Fibroblast of lung (primary cell): ENCODE data around the gene FHOD3.

Experiments
- EZH2 ChIP-seq: IDR thresholded peaks from 2 replicates; pipeline ENCODE4 v1.5.1; 2012; ENCODE audit warnings: low read length, control low read depth, mild to moderate bottlenecking; ENCODE audit errors: missing control alignments
- TF ChIP-seq, protein P1 (sequence below), 2 donors: IDR thresholded peaks in 1 of 2; conservative IDR thresholded peaks in 1 of 2; 1 replicate in 1 of 2; 2 replicates in 1 of 2; pipeline ENCODE4 v1.5.1; 2011 to 2012; ENCODE audit warnings: low read length in 2 of 2, control low read depth in 1 of 2, inconsistent platforms in 1 of 2, low read depth in 1 of 2, mild to moderate bottlenecking in 1 of 2

DNA sequence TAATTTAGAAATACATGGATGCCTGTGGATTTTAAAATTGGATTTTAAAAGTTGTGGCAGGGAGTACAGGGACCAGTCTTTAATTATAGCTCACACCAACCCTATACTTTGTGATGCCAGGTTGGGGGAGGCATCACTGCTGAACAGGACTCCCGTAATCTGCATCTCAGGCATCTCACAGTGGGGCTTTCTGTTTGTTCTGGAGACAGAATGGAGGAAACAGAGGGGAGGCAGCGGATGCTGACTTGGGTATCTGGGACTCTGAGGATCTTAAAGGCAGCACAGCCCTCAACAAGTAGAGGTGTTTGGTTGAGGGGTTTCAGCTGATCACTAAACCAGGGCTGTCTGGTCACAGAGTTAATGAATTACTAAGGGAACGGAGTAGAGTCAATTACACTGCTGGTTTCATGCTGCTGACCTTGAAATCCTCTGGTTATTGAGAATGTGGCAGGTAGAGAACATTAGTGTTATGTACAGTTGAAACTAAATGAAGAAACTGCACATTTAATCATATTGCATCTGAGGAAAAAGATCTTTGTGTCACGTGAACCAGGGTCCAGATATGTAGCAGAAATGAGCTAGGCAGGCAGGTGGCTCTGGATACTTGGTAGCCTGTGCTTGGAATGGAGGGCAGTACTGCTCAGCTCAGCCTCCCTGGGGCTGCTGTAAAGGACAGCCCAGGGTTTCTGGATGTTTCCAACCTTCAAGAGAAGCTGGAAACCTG is 40.3 kb downstream of the FHOD3 start:
- no peak for TF ChIP-seq EZH2
- TF ChIP-seq, protein P1, sequence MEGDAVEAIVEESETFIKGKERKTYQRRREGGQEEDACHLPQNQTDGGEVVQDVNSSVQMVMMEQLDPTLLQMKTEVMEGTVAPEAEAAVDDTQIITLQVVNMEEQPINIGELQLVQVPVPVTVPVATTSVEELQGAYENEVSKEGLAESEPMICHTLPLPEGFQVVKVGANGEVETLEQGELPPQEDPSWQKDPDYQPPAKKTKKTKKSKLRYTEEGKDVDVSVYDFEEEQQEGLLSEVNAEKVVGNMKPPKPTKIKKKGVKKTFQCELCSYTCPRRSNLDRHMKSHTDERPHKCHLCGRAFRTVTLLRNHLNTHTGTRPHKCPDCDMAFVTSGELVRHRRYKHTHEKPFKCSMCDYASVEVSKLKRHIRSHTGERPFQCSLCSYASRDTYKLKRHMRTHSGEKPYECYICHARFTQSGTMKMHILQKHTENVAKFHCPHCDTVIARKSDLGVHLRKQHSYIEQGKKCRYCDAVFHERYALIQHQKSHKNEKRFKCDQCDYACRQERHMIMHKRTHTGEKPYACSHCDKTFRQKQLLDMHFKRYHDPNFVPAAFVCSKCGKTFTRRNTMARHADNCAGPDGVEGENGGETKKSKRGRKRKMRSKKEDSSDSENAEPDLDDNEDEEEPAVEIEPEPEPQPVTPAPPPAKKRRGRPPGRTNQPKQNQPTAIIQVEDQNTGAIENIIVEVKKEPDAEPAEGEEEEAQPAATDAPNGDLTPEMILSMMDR (conservative IDR thresholded peaks at IDR 0.05 in 1 of 2, IDR thresholded peaks at IDR 0.05 in 1 of 2; ENCODE audit: low read depth in 1 of 2, low read length in 2 of 2): no peak
